Measurements from ENCODE around the gene ENTPD1. TPM values are rescaled to one million over a fixed set of nuclear protein-coding genes. Genes with fewer than 3 reads are reported as not detected.

ENTPD1 gene
- total and polyA plus RNA-seq, 2 experiments from 2014 or later = 0.29 TPM; not detected in 1

DNA sequence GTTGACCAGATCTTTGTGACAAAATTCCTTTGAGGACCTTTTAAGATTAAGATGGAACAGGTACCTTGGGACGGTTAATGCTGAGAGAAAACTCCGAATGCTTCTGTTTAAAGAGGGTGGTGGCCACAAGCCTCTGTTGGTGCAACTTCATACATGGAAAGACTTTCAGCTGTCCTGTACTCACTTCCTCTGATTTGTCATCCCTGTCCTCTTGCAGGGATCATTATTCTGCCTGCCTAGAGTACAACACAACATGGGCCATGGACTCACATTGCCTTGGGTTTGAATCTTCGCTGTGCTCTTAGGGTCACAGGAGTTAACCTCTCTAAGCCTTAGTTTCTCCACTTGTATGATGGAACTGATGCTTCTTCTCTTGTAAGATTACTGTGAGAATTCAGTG lies 75.1 kb downstream of the ENTPD1 start:
- no peaks in the 10 kb centered on the region for H3K9me3 ChIP-seq (ENCODE audit: low read depth)
- no peaks in the 10 kb centered on the region for H3K36me3 ChIP-seq (ENCODE audit: low read depth)
- no peaks in the 10 kb centered on the region for H3K9me2 ChIP-seq (ENCODE audit: insufficient read depth)
- no peak overlapping the region for H3K9ac ChIP-seq
- 83 to 92% methylated on average over 3 of the region's 3 CpGs for WGBS, 2 experiments (ENCODE audit: low coverage in 1 of 2, low lambda C conversion rate in 2 of 2, missing lambda C conversion rate in 2 of 2)
- no peak overlapping the region for H3K27ac ChIP-seq
- no peaks in the 10 kb centered on the region for H3F3A ChIP-seq (ENCODE audit: insufficient read depth)
- no peak overlapping the region for H3K4me3 ChIP-seq
- H3K27me3 ChIP-seq (replicated peaks; ENCODE audit: insufficient read depth) = 0 out of 2 replicates have a peak, but pooled peaks cover 3% of the 10 kb centered on the region
- no peak for DNase-seq
- no peaks in the 10 kb centered on the region for H3K79me2 ChIP-seq (ENCODE audit: insufficient read depth)
- H4K20me1 ChIP-seq (ENCODE audit: insufficient read depth) = no peaks in the 10 kb centered on the region
- H3K4me1 ChIP-seq (ENCODE audit: insufficient read depth) = no peaks in the 10 kb centered on the region
- H3K4me2 ChIP-seq (ENCODE audit: unreplicated experiment) = no peak overlapping the region
- in situ Hi-C loops (cut with MboI) = no loop called here
- no peak overlapping the region for H2AFZ ChIP-seq
- TF ChIP-seq EZH2phosphoT487 (IDR thresholded peaks at IDR 0.05; ENCODE audit: insufficient read depth, low read depth) (no peak), EZH2 (IDR thresholded peaks at IDR 0.05; ENCODE audit: insufficient read depth, poor library complexity, severe bottlenecking) (no peak)

DNA sequence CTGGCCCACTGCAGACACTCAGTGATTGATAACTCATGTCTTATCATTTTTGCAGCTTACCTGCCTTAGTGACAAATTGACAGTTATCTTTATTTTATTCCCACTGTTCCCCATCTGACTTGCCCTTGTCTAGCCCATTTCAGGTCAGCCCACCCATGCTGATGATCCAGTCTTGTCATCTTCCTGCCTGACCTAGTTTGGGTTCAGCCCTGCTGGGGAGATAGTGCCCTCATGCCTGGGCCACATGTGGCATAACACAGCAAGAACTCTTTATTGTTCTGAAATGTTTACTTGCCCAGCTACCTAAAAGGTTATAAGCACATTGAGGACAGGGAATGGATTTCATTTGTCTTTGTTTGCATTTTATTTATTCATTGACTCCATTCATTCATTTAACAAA lies 75.6 kb downstream of the ENTPD1 start:
- H3K27me3 ChIP-seq (replicated peaks; ENCODE audit: insufficient read depth) = 0 out of 2 replicates have a peak, but pooled peaks cover 3% of the 10 kb centered on the region
- no peak for TF ChIP-seq EZH2 (IDR thresholded peaks at IDR 0.05; ENCODE audit: insufficient read depth, poor library complexity, severe bottlenecking)
- no peak for TF ChIP-seq EZH2phosphoT487 (IDR thresholded peaks at IDR 0.05; ENCODE audit: insufficient read depth, low read depth)
- no peak overlapping the region for H3K9ac ChIP-seq
- no peaks in the 10 kb centered on the region for H3F3A ChIP-seq (ENCODE audit: insufficient read depth)
- H3K79me2 ChIP-seq (ENCODE audit: insufficient read depth) = no peaks in the 10 kb centered on the region
- in situ Hi-C loops (cut with MboI) = no loop called here
- no peaks in the 10 kb centered on the region for H3K36me3 ChIP-seq (ENCODE audit: low read depth)
- H4K20me1 ChIP-seq (ENCODE audit: insufficient read depth) = no peaks in the 10 kb centered on the region
- H3K9me2 ChIP-seq (ENCODE audit: insufficient read depth) = no peaks in the 10 kb centered on the region
- H3K4me3 ChIP-seq = no peak overlapping the region
- H3K27ac ChIP-seq = no peak overlapping the region
- H3K4me1 ChIP-seq (ENCODE audit: insufficient read depth) = no peaks in the 10 kb centered on the region
- H2AFZ ChIP-seq = no peak overlapping the region
- DNase-seq = no peak
- H3K9me3 ChIP-seq (ENCODE audit: low read depth) = no peaks in the 10 kb centered on the region
- H3K4me2 ChIP-seq (ENCODE audit: unreplicated experiment) = no peak overlapping the region

GRCh38 chr10:95832216-95833041 lies 76.5 kb downstream of the ENTPD1 start:
- Histone ChIP-seq H4K20me1 (ENCODE audit: insufficient read depth) (no peaks in the 10 kb centered on the region), H2AFZ (no peak overlapping the region), H3K27ac (no peak overlapping the region), H3K9ac (no peak overlapping the region), H3K9me2 (ENCODE audit: insufficient read depth) (no peaks in the 10 kb centered on the region), H3K36me3 (ENCODE audit: low read depth) (no peaks in the 10 kb centered on the region), H3K4me3 (no peak overlapping the region), H3K79me2 (ENCODE audit: insufficient read depth) (no peaks in the 10 kb centered on the region), H3K4me2 (ENCODE audit: unreplicated experiment) (no peak overlapping the region), H3F3A (ENCODE audit: insufficient read depth) (no peaks in the 10 kb centered on the region), H3K27me3 (replicated peaks; ENCODE audit: insufficient read depth) (0 out of 2 replicates have a peak, but pooled peaks cover 3% of the 10 kb centered on the region), H3K4me1 (ENCODE audit: insufficient read depth) (no peaks in the 10 kb centered on the region), H3K9me3 (ENCODE audit: low read depth) (no peaks in the 10 kb centered on the region)
- DNase-seq = no peak
- no peak for TF ChIP-seq EZH2phosphoT487 (IDR thresholded peaks at IDR 0.05; ENCODE audit: insufficient read depth, low read depth)
- TF ChIP-seq EZH2 (IDR thresholded peaks at IDR 0.05; ENCODE audit: insufficient read depth, poor library complexity, severe bottlenecking) = no peak
- in situ Hi-C loops (cut with MboI) = no loop called here
- WGBS, 2 experiments (ENCODE audit: low coverage in 1 of 2, low lambda C conversion rate in 2 of 2, missing lambda C conversion rate in 2 of 2) = 23 to 30% methylated on average over 6 of the region's 6 CpGs

- no peak for DNase-seq
- Histone ChIP-seq H3K9ac (no peak overlapping the region), H3K4me2 (ENCODE audit: unreplicated experiment) (no peak overlapping the region), H3K9me2 (ENCODE audit: insufficient read depth) (no peaks in the 10 kb centered on the region), H3K4me3 (no peak overlapping the region), H3K9me3 (ENCODE audit: low read depth) (no peaks in the 10 kb centered on the region), H3K27ac (no peak overlapping the region), H2AFZ (no peak overlapping the region), H3K4me1 (ENCODE audit: insufficient read depth) (no peaks in the 10 kb centered on the region), H3K79me2 (ENCODE audit: insufficient read depth) (no peaks in the 10 kb centered on the region), H3K36me3 (ENCODE audit: low read depth) (no peaks in the 10 kb centered on the region), H3K27me3 (replicated peaks; ENCODE audit: insufficient read depth) (0 out of 2 replicates have a peak, but pooled peaks cover 3% of the 10 kb centered on the region), H3F3A (ENCODE audit: insufficient read depth) (no peaks in the 10 kb centered on the region), H4K20me1 (ENCODE audit: insufficient read depth) (no peaks in the 10 kb centered on the region)
- TF ChIP-seq EZH2phosphoT487 (IDR thresholded peaks at IDR 0.05; ENCODE audit: insufficient read depth, low read depth) (no peak), EZH2 (IDR thresholded peaks at IDR 0.05; ENCODE audit: insufficient read depth, poor library complexity, severe bottlenecking) (no peak)
- 2 to 10% methylated on average over 1 of the region's 1 CpG for WGBS, 2 experiments (ENCODE audit: low coverage in 1 of 2, low lambda C conversion rate in 2 of 2, missing lambda C conversion rate in 2 of 2)
- in situ Hi-C loops (cut with MboI) = no loop called here
Measured at GRCh38 chr10:95833042-95833610, 77.2 kb downstream of the ENTPD1 start.
